ENCODE data around the gene UBE2QL1.

UBE2QL1 gene

DNA sequence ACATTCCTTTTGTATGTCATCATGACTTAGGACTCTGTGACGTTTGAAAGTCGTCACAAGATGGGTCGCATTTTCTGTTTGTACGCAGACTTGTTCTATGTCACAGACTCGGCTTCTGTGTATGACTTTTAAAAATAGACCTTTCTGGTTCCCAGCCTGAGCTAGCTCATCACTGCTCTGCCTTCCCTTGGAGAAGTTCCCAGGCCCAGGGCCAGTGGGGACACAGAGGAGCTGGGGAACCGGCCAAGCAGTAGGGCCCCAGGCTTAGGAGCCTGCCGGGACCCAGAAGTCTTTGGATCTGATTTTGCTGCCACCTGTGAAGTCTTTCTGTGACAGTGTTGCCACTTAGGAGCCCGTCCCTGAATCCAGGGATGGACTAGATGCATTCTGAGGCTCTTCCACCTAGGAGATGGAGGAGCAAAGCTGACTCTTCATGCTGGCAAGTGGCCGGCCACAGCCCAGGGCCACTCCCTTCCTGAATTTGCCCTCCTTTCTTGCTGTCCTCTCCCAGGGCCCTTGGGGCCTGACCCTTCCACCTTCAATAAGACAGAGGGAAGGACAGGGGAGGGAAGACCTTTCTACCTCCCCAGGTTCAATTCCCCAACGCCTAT is 18.1 kb upstream of the UBE2QL1 start:
- DNase-seq, result no peak

DNA sequence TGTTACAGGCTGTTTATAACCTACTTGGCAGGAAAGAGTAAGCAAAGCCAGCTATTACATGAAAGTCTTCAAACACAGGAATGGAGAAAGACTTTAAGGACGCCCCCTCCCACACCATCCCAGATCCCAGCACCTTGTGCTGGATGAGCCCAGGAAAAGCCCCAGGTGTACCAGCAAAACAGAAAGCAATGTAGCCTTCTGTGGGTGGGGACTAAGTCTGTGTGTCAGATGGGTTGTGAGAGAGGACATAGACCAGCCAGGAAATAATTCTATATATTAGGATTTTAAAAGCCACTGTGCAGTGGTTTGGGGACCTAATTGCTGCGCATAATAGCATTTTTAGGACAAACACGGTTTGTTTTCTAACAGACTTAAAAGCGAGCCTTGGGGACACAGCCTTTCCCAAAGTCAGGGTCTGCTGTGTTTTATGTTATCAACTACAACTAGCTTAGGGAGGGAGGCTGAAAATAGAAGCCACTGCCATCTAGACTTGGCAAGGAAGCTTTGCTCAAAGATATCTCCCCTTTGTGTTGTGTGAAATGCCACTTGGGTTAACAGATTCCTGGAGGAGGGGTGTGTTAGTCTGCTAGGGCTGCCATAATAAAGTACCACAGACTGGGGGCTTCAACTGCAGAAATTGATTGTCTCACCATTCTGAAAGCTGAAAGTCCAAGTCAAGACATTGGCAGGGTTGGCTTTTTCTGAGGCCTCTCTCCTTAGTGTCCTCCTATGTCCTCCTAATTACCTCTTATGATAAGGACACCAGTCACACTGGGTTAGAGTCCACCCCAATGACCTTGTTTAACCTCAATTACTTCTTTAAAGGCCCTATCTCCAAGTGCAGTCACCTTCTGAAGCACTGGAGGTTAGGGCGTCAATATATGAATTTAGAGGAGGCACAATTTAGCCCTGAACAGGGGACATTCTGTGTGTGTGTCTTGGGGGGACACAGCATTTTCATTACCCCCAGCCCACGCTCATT is 17.2 kb upstream of the UBE2QL1 start:
- DNase-seq, result no peak

DNA sequence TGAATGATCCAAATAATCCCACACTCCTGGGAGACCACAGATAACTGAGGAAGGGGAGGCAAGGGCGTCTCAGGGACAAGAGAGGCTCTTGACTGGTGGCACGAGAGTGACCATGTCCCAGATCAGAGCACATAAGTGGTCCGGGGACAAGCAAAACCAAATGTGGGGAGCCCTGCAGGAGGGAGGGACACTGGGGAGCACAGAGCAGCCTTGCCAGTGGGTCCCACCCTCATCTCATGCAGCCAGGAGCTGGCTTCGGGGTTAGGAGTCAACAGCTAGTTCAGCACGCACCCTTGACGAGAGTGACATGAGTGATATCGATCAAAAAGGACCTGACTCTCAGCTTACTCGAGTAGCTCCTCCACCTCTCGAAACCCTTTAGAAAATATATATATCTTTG is 16.5 kb upstream of the UBE2QL1 start:
- no peak for DNase-seq

DNA sequence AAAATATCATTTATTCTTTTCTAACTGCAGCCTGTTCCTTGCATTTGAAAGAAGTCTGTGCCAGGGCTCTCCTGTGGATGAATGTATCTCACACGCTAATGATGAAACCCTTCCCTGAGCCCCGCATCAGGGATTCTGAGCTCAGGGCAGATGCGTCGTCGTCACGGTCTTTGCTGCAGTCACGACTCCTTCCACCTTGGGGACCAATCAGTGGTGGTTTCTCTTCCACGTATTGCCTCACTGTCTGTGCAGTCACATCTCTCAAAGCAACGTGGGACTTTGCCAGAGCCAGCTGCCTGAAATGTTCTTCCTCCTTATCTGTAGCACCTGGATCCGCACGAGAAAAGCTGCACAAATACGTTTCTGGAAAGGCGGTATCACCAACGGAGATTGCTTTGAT is 13.9 kb upstream of the UBE2QL1 start:
- DNase-seq, result no peak

DNA sequence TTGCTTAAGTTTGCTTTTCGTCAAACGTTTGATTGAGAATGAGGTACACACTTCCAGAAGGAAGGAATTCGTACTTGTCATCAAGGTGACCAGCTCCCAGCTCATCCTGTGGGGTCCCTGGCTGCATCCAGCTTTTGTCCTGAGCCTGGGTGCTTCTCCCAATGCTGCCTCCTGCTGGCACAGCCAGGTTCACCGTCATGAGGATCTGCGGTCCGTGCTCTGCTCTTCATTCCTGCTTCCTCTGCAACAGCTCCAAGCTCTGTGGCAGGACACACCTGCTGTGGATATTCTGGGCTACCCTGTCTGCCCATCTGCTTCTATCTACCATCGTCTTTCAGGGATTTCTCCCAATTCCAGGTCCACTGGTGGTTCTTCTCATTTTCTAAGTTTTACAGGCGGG is 13.3 kb upstream of the UBE2QL1 start:
- DNase-seq, result no peak

DNA sequence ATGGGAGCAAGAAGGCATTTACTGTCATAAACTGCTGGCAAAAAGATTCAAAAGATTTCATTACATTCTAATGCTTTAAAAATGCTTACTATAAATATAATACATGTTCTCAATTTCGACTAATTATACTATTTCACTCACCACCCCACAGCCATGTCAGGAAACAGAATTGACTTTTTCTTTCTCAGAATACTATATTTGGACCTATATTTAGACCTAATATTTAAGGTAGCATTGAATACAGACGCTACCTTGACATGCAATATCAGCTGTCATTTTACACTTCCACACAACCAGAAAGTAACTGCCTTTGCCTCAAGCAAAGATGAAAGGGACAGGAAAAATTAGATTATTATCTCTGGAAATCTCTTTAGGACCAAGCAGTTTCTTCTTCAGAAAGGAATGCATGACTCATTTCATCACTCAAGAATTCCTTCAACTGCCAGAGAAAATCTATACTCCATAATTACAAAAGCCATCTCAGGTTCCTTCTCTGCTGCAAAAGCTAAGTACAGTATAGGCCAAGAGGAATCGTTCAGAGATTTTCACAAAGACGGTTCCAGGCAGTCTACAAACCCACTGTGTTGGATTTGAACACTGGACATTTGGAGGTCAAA is 11.8 kb upstream of the UBE2QL1 start:
- DNase-seq, result no peak

DNA sequence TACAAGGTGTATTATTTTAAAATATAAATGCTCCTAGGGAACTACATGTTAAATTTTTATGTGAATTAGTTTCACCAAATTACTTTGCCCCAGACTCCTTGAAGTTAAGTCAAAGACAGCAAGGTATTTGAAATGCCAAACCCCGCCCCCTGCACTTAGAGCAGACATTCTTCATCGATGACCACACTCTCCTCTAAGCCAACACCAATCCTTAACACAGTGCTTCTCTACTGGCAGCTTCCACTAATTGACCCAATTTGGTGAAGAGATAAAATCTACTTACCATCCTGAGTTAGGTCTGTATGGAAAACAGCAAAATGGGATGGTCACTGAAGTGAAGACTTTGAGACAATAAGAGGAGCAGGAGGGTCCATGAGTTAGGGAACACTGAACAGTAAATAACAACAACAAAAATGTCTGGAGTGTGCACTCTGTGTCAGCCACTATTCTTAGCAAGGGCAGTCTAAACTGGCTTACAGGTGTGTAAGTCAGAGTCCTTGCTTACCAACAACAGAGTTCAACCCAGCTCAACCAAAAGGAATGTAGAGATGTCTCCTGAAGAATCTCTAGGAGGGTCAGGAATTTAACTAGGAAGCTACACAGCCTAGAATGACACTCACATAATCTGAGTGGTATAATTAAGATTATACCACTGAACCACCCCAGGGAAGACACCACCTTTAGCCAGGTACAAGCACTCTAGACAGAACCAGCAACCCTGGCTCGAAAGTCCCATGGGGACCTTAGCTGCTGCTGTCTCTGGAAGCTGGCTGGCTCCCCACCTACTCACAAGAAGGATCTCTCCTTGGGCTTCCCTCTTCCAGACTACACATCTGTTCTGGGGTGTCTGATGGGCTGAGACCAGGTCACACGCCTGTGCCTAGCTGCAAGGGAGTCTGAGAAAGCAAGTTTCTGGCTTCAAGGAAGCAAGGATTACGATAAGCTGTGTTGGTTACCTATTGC is 8.8 kb upstream of the UBE2QL1 start:
- DNase-seq, result no peak

DNA sequence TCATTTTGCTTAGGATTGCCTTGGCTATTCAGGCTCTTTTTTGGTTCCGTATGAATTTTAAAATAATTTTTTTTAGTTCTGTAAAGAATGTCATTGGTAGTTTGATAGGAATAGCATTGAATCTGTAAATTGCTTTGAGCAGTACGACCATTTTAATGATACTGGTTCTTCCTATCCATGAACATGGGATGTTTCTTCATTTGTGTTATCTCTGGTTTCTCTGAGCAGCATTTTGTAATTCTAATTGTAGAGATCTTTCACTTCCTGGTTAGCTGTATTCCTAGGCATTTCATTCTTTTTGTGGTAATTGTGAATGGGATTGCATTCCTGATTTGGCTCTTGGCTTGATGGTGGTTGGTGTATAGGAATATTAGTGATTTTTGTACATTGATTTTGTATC is 6.3 kb upstream of the UBE2QL1 start:
- DNase-seq, result no peak

DNA sequence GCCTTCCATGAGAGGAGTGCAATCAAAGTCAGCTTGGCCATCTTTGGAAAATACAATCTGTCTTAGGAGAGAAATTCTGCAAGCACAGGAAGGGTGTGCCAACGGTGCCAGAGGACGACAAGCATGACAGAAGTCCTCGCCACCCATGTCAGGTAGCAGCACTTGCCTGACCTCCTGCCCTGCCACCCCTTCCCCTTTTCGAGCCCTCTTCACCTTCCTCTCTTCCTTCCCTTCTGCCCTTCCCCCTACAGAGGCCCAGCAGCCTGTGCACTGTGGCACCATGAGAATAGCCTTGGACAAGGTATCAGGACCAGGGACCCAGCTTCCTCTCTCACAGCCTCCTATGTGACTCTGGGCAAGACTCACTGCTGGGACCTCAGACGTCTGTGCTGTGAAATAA is 5.3 kb upstream of the UBE2QL1 start:
- DNase-seq, result no peak

DNA sequence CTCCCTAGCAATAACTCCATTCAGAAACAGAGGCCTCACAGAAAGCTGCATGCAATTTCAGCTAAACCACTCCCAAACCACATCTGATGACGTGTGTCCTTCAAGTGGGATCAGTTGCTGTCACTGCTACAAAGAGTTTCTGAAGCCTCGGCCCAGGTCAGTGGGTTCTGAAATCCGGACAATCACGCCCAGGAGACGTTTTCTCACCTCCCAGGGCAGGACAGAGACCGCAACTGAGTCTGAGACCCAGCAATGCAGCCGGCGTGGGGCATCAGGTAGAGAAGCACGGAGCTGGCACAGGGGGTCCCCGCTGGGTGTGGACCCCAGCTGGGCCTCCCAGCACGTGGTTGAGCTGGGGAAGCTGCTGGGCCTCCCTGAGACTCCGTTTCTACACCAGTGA is 2.6 kb upstream of the UBE2QL1 start:
- no peak for DNase-seq

DNA sequence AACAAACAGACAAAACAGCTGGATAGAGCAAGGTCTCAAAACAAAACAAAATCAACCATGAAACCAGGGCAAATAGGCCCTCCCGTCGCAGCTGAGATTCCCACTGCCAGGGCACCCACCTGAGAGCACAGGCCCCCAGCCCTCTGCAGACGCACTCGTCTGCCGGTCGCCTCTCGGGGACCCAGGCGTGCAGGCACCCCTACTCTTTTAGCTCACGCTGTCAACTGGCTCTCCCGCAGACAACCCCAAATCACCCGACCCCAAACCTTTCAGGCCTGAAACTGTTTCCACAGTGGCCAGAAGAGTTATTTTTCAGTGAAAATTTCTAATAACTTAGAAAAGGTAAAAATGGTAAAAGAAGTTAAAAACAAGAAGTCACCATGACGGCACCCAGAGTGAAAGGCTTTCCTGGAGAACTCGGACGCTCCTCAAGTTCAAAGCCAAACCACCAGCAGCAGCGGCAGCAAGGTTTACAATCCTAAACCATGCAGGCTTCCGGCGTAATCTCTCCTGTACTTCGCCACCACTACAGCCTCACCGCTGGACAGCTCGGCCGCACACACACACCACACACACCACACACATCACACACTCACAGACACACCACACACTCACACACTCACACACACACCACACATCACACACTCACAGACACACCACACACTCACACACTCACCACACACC is 1.9 kb upstream of the UBE2QL1 start:
- no peak for DNase-seq

DNA sequence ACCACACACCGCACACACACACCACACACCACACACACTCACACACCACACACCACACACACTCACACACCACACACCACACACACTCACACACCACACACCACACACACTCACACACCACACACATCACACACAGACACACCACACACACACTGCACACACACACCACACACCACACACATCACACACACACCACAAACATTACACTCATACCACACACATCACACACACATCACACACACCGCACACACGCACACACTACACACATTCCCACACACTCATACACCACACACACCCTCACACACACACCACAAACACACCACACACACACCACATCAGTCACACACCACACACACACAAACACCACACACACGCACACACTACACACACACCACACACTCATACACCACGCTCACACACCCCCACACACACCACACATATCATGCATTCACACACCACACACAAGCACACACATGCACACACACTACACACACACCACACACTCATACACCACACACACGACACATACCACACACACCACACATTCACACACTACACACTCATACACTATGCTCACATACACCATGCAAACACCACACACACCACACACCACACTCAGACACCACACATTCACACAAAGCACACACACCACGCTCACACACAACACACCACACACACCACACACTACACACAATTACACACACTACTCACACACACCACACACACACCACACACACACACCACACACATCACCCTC is 1.1 kb upstream of the UBE2QL1 start:
- no peak for DNase-seq

DNA sequence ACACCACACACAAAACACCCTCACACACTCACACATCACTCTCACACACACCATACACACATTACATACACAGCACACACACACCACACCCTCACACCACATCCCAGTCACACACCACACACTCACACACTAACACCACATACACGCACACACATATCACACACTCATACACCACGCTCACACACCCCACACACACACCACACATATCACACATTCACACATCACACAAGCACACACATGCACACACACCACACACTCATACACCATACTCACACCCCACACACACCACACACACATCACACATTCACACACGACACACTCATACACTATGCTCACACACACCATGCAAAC is 543 bp upstream of the UBE2QL1 start:
- no peak for DNase-seq

DNA sequence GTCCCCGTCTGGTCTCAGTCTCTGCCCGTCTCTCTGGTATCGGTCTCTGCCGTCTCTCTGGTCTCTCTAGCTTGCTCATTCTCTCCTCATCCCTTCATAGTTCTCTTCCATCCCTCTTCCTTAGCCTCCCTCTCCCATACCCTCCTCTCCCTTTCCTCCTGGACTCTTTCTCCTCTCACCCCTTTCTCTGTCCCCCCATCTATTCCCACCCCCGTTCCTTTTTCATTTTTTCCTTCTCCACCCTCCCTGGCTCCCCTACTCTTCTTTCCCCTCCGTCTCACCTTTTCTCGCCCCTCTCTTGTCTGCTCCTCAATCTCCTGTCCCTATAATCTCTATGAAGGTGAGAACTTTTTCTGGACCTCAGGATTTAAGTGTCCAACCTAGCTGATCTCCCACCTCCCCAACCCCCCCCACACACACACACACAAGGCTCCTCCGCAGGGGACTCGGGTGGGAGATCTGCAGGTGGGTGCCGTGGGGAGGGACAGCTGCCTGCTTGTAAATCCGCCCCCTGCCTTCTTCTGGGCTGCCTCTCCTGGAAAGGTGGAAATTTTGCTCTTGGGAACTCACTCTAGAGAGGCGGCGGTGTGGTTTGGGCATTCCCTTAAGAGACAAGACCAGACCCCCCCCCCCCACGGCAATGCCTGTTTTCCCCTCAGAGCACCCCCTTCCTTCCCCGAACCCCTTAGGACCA is 953 bp downstream of the UBE2QL1 start:
- no peak for DNase-seq

DNA sequence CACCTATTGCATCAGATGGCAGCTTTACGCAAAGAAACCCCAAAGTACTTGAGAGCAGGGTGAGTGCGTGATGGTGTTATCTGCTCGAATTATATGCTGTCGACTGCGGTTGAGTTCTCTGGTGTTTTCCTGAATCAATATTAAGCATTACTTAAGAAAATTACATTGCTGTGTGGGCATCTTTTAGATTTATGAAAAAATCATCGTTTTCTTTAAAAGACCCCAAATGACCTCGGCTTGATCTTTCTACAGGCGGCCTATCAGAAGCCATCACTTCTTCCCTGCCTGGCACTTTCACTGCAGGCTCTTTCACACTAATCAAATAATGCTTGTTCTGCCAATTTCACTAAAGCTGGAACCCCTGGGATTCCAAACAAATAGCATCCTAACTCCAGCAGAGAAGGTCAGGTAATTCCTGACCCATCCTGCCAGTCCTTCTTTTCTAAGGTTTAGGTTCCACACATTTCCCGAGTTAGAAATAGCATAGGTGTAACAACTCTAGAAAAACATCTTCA is 1.7 kb downstream of the UBE2QL1 start:
- DNase-seq, result no peak

DNA sequence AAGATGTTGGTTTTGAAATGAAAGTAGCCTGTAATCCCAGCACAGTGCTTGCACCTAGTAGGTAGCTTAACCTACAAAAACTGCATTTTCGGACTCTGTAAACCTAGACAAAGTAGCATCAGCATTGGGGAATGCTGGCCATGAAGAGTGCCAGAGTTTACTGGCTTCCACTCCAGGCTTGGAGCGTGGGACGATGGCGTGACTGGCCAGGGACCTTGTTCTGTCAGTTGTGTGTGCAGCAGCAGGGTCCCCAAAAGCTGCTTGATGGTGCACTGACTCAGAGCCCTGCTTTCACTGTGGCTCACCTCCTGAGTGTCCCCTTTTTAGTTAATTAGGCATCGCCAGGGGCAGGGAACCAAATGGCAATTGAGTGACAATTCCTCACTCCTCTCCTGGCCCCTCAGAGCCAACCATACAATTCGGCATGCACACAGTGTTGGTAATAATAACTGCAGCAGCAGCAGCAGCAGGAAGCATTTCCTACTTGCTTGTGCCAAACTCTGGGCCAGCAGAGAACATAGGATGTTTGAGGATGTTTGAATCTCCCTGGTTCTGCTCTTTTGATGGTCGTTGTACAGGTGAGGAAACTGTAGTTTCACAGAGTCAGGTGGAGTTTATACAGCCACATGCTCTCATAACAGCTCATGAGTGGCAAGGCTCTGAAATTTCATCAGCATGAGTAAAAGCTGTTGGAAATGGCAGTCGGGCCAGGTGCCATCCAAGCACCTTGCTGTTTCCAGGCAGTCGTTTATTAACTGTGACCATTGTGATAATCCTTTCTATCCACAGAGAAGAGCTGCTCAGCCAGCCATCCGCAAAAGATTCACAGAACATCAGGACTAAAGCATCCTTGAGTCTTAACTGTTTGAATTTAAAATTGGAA is 4.2 kb downstream of the UBE2QL1 start:
- no peak for DNase-seq

DNA sequence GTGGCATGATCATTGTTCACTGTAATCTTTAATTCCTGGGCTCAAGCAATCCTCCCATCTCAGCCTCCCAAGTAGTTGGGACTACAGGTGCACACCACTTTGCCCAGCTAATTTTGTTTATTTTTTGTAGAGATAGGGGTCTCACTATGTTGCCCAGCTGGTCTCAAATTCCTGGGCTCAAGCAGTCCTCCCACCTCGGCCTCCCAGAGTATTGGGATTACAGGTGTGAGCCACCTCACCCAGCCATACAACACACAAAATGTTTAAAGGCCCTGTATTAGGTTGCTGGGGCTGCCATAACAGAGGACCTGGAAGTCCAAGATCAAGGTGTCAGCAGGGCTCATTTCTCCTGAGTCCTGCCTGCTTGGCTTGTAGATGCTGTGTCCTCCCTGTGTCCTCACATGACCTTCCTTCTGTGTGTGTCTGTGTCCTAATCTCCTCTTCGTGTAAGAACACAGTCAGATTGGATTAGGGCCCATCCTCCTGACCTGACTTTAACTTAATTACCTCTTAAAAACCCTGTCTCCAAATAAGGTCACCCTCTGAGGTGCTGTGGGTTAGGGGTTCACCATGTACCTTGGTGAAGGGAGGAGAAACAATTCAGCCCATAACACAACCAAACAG is 5.4 kb downstream of the UBE2QL1 start:
- DNase-seq, result no peak

DNA sequence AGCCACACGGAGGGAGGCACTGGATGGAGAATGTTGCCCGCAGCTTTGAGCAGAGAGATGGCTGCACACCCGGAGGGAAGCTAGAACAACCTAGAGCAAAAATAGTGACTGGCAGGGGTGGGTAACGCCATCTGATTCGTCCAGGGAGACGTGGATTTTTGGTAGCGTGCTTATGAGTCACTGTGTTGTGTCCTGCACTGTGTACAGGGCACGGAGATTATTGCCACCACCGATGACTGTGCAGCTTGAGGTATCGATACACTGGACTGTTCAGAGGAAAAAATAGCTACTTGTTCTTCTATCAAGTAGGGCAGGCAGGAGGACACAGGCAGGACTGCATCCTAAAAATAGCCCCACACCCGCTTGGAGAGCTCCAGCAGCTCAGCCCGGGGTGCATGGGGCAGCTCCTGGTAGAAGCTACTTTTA is 6.0 kb downstream of the UBE2QL1 start:
- DNase-seq, result no peak

DNA sequence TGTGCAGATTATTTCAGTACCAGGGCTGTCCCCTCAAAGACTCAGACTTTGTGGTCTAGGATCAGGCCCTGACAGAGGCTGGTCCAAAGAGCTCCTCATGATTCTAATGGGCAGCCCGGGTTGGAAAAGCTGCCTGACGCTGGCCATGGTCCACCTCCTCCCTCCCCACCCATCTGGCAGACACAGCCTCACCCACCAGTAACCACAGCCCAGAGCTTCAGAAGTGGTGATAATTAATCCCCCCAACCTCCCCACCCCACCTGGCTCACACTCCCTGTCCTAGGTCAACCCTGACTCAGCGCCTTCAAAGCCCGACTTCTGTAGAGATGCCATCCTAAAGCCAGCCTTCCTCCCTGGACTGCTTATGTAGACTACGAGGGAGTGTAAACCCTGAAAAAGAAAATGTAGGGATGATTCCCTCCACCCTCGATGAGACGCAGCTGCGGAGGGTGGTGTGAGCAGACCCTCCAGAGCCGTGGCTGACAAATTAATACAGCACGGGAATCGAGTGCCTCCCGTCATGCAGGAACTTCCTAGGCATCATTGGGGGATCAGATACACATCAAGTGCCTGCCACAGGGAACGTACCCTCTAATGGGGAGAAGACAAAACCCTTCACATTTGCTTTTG is 7.0 kb downstream of the UBE2QL1 start:
- DNase-seq, result no peak

Measured in RPMI8226 (cell line).